ENCODE results near the gene ANTXR1. TPM values are rescaled to one million over a fixed set of nuclear protein-coding genes. Genes with fewer than 3 reads are reported as not detected.

ANTXR1 gene
- total RNA-seq, 2 donors from 2014 or later: 38.4 to 39.9 TPM

DNA sequence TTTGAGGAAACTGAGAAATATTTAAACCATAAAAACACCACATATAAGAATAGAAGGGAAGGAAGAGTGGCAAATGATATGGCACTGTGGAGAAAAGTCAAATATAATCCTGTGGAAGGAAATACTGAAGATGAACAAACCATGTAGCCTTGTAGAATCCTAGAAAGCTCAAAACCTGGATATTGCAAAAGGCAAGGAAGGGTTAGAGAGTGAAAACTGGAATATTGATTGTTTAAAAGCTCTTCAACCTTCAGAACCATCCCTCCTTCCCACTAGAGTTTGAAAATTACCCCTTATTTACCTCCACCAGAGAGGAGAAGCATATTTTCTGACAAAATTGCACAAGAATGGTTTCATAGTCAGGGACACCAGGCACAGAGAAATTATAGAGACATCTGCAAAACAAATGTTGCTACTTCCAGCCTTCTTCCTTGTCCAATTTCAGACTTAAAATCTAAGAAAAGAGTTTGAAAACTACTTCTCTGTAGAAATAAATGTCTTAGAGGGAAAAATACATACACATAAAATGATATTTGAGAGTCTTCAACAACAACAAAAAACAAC, 48.0 kb downstream of the ANTXR1 start:
- ATAC-seq: no peak
- intact Hi-C loops (cut with DNase I): no loop called here
- no peak for DNase-seq

- intact Hi-C loops (cut with DNase I): no loop called here
- DNase-seq (no peak), ATAC-seq (no peak)
Observed at GRCh38 chr2:69061525-69061924, 48.5 kb downstream of the ANTXR1 start.

- intact Hi-C loops (cut with DNase I): no loop called here
- ATAC-seq (no peak), DNase-seq (no peak)
Observed at GRCh38 chr2:69062307-69062962, 49.5 kb downstream of the ANTXR1 start.

- DNase-seq (no peak), ATAC-seq (no peak)
- intact Hi-C loops (cut with DNase I): no loop called here
Observed at GRCh38 chr2:69065735-69066336, 52.9 kb downstream of the ANTXR1 start.

DNA sequence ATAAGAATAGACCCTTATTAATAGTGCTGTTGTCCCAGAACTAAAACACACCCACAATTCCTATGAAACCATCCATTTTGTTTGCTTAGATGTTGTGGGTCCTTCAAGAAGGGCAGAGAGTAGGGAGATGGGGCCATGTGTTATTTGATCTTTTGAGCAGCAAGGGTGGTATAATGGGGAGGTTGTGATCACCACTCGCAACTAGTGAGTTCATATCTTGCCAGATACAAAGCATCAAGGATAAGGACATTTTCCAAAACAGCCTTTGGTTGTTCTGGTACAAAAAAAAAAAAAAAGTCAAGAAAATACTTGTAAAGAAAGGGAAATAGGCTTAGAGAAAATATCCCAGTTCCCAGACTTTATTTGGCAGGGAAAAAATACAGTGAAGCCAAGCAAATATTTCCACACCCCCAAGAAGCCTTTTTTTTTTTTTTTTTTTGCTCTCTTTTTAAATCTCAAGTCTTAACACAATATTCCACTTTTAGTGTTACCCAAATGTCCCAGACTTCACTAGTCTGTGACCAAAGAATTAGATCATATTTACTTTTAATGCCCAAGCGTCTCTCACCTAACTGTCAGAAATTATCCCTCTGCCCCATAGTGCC, 54.1 kb downstream of the ANTXR1 start:
- peak; percentile 52 to 60 for ATAC-seq

DNA sequence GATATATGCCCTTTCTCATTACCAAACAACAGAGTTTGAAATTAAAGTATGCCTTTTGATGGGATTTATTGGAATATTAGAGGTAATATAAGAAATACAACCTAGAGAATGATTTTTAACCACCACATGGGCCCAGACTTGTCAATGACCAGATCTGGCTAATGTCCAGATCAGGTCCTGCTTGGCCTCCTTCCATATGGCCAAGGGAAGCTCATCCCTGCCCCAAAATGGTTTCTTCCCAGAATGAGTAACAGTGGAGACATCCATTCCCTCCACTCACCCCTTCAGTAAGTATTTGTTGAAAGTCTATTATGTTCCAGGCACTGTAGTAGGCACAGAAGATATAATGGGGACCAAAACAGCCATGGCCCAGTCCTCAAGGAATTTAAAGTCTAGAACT, 54.9 kb downstream of the ANTXR1 start:
- DNase-seq (no peak), ATAC-seq (no peak)
- intact Hi-C loops (cut with DNase I): no loop called here

More for the DNA sequence above, 54.1 kb downstream of the ANTXR1 start:
- no peak for DNase-seq
- intact Hi-C loops (cut with DNase I): no loop called here

- intact Hi-C loops (cut with DNase I): no loop called here
- DNase-seq (no peak), ATAC-seq (no peak)
Observed at GRCh38 chr2:69070969-69071368, 58.0 kb downstream of the ANTXR1 start.

- intact Hi-C loops (cut with DNase I): no loop called here
- ATAC-seq (peak in 1 of 2 donors; percentile 86), DNase-seq (no peak)
Observed at GRCh38 chr2:69073928-69074570, 61.1 kb downstream of the ANTXR1 start.

GRCh38 chr2:69074918-69075317, 61.9 kb downstream of the ANTXR1 start:
- intact Hi-C loops (cut with DNase I): no loop called here

GRCh38 chr2:69075486-69075885, 62.5 kb downstream of the ANTXR1 start:
- intact Hi-C loops (cut with DNase I): no loop called here
- ATAC-seq (no peak), DNase-seq (no peak)

More at GRCh38 chr2:69074918-69075317, 61.9 kb downstream of the ANTXR1 start:
- no peak for DNase-seq
- ATAC-seq: no peak

- ATAC-seq: no peak
- intact Hi-C loops (cut with DNase I): no loop called here
Observed at GRCh38 chr2:69076601-69077000, 63.6 kb downstream of the ANTXR1 start.

GRCh38 chr2:69077252-69077950, 64.4 kb downstream of the ANTXR1 start:
- ATAC-seq: peak in 1 of 2 donors; percentile 30
- intact Hi-C loops (cut with DNase I): no loop called here

More at GRCh38 chr2:69076601-69077000, 63.6 kb downstream of the ANTXR1 start:
- no peak for DNase-seq

GRCh38 chr2:69080071-69080470, 67.1 kb downstream of the ANTXR1 start:
- intact Hi-C loops (cut with DNase I): no loop called here
- DNase-seq (no peak), ATAC-seq (no peak)

More at GRCh38 chr2:69077252-69077950, 64.4 kb downstream of the ANTXR1 start:
- DNase-seq: no peak

GRCh38 chr2:69081001-69081580, 68.1 kb downstream of the ANTXR1 start:
- no peak for DNase-seq
- intact Hi-C loops (cut with DNase I): no loop called here
- peak in 1 of 2 donors; percentile 31 for ATAC-seq

GRCh38 chr2:69081757-69082156, 68.8 kb downstream of the ANTXR1 start:
- ATAC-seq: no peak
- no peak for DNase-seq
- intact Hi-C loops (cut with DNase I): no loop called here

- DNase-seq: peak; percentile 66
- ATAC-seq: peak; percentile 30 to 38
- intact Hi-C loops (cut with DNase I): no loop called here
Observed at GRCh38 chr2:69082430-69082997, 69.5 kb downstream of the ANTXR1 start.

- peak in 1 of 2 donors; percentile 56 for ATAC-seq
- intact Hi-C loops (cut with DNase I): no loop called here
- DNase-seq: no peak
Observed at GRCh38 chr2:69083235-69083748, 70.3 kb downstream of the ANTXR1 start.

DNA sequence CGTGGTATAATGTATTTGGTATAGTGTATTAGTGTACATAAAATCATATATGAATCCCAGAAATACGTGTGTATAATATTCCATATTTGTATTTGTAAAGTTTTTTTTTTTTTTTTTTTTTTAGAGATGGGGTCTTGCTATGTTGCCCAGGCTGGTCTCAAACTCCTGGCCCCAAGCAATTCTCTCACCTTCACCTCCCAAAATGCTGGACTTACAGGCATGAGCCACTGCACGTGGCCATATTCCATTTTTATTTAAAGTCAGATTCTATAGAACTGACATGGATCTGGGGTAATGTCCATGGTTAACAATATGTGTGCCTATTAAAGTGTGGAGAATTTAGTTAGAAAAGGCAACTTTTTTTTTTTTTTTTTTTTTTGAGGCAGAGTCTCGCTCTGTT, 71.5 kb downstream of the ANTXR1 start:
- ATAC-seq (no peak), DNase-seq (no peak)
- intact Hi-C loops (cut with DNase I): no loop called here

All from left cardiac atrium (tissue), 4 donors.